Right hindlimb (tissue), 1 donor: ENCODE measurements around the gene DGKZ.

Experiments
- DNase-seq: peaks from one replicate; pipeline ENCODE4 v3.0.0-alpha.2; 2018

Gene DGKZ

DNA sequence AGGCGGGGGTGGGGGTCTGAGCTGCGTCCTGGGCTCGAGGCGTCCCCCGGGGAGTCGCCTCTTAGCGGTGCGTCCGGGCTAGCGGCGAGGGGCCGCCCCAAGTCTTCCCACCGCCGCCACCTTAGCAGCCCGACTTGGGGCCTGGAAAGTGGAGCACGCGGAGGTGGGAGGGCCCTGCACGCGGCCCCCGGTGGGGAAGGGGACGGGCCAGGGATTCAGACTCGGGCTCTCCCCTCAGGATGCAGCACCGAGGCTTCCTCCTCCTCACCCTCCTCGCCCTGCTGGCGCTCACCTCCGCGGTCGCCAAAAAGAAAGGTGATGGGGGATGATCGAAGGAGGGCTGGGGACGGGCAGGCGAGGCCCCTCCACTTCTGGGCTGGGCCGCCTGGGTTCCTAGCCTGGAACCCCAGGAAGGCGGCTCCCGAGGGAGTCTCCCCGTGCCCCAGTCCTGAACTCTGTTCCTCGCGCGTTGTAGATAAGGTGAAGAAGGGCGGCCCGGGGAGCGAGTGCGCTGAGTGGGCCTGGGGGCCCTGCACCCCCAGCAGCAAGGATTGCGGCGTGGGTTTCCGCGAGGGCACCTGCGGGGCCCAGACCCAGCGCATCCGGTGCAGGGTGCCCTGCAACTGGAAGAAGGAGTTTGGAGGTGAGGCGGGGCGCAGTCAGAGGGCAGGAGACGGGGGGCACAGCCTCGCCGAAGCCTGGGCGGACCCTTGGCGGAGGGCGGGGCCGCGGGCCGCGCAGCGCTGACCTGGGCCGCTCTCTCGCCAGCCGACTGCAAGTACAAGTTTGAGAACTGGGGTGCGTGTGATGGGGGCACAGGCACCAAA, 34.8 kb downstream of the DGKZ start:
- peak; percentile 77 for DNase-seq

DNA sequence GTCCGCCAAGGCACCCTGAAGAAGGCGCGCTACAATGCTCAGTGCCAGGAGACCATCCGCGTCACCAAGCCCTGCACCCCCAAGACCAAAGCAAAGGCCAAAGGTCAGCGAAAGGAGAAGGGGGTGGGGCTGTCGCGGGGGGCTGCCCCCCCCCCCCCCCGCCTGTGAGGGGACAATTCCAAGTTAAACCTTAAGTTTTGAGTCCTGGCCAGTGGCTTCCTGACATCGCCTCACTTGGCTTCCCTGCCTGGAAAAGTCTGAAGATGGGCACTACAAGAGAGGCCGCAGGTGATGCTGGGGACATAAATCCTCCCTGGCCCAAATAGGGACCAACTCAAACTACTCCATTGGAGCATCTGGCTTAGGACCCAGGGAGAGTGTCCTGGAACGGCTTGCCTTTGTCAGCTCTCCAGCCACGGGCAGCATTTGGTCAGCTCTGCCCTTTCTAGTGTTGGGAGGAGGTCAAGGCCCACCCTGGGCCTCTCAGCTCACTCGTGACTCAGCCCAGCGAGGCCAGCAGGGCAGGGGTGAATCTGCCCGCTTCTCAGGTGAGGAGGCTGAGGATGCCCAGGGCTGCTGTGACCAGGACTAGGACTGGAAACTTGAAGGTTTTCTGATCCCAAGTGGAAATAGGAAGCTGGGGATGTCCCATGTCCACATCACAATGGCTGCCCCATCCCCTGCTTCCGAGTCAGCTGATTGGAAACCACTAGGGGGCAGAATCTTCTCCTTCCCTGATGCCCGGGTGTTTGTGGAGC, 35.6 kb downstream of the DGKZ start:
- peak; percentile 38 for DNase-seq

DNA sequence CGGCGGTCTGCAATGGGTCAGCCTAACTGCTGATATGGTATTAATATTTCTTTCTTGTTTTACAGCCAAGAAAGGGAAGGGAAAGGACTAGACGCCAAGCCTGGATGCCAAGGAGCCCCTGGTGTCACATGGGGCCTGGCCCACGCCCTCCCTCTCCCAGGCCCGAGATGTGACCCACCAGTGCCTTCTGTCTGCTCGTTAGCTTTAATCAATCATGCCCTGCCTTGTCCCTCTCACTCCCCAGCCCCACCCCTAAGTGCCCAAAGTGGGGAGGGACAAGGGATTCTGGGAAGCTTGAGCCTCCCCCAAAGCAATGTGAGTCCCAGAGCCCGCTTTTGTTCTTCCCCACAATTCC, 36.1 kb downstream of the DGKZ start:
- no peak for DNase-seq

GRCh38 chr11:46383974-46384701, 36.9 kb downstream of the DGKZ start:
- no peak for DNase-seq

GRCh38 chr11:46385169-46386004, 38.1 kb downstream of the DGKZ start:
- no peak for DNase-seq

DNA sequence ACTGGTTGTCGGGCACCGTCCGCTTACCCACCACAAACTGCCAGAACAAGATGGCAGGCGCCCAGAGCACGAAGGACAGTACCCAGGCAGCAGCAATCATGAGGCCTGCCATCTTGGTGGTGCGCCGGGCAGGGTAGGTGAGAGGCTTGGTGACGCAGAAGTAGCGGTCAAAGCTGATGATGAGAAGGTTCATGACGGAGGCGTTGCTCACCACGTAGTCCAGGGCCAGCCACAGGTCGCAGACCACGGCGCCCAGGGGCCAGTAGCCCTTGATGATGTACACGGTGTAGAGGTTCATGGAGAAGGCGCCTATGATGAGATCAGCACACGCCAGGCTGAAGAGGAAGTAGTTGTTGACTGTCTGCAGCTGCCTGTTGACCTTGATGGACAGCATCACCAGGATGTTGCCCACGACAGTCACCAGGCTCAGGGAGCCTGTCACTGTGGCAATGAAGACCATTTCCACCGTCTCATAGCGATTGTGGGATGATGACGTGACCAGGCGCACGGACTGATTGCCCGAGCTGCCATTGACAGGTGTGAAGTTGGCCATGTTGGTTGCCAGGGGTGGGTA, 38.8 kb downstream of the DGKZ start:
- DNase-seq, result no peak

DNA sequence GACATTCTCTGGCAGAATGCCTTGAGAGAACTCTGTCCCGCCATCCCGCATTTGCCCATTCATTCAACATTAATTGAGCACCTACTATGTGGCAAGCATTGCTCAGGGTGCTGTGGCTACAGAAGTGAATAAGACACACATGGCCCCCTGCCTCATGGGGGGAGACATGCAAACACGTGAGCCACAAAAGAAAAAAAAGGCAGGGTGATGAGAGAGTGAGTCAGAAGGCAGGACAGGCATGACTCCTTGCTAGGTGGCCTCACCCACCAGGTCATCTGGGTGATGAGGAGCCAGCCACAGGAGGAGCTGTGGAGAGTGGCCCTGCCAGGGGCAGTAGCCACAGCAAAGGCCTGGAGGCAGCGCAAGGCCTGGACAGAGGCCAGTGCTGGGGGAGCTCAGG, 39.4 kb downstream of the DGKZ start:
- no peak for DNase-seq

DNA sequence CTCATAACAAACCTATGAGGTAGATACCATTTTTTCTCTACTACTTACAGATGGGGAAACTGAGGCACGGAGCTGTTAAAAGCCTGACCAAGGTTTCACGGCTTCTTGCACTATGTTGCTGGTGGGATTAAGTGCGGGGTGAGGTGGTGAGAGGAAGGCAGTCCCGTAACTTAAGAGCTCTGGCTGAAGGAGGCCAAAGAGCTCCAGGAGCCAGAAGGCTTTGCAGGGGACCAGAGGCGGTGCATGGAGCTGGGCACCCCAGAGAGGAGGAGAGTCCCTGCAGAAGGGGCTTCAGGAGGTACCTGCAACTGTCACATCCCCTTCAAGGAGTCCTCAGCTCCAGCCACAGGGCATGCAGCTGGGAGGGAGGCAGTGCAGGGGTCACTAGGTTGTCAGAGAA, 40.2 kb downstream of the DGKZ start:
- DNase-seq, result no peak

- peak; percentile 32 for DNase-seq
These were observed 40.8 kb downstream of the DGKZ start for GRCh38 chr11:46387919-46388618.

DNA sequence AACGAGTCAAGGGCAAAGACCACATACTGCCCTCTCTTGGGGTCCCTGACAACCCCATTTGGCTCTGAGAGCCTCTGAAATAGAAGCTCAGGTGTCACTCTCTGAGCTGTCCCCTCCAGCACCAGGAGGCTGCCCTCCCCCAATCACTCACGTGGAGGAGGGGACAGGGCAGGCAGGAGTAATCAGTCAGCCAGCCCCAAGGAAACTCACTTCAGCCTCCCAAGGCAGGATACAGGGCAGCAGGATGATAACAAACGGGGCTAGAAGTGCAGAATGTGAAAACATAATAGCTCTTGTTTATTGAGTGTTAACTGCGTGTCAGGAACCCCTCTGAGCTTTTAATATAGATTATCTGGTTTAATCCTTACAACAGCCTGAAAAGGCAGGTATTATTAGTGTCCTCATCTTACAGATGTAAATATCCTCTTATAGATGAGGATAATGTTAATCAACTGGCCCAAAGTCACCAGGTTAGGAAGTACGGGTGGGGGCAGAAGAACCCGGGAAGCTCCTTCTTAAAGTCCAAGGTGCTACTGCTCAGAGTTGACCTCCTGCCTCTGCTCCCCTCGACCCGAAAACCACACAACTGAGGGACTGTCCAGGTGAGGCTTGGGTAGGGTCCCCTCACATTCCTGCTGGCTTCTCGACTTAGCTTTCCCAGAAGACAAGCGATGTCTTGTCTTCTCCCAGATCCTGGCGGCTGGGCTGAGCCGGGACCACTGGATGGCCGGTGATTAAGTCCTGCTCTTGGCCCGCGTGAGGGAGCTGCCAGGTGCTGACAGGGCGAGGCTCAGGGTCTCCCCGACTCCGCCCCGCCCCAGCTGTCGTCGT, 41.6 kb downstream of the DGKZ start:
- no peak for DNase-seq

- DNase-seq, result peak; percentile 75
These were observed 42.4 kb downstream of the DGKZ start for GRCh38 chr11:46389450-46390330.

DNA sequence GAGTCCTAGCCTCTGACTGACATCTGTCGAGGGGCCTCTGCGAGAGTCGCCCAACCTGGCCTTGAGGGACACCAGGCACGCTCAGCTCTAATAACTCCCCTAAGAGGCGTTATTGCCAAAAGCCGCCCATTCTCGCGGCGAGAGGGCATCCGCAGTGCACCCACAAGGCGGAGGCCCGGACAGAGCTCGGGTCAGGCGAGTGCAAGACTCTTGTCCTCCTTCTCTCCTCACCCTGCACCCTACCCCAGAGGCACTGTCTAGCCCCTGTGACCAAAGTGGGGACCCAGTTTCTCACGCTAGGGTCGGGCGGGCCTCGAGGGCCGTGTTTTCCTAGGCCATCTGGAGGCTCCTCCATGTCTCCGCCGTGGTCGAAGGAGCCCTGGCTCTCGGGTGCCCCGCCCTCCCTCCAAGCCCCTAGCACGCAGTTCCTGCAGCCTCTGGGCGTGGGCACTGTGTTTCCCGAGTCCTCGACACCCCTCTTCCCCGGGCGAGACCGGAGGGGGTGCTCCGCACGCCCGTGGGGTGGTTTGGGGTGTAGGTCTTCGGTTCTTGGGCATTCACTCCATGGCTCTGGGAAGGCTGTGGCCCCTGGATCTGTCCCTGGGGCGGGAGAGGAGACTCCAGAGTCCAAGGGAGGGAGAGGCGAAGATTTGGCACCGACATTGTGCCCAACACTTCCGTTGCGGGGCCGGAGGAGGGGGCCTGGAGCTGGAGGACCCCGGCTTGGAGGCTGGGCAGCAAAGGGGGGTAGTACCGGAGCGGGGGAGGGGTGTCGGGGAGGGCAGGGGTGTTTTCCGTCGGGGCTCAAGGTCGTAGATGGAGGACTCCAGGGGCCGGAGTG, 43.3 kb downstream of the DGKZ start:
- DNase-seq, result no peak

DNA sequence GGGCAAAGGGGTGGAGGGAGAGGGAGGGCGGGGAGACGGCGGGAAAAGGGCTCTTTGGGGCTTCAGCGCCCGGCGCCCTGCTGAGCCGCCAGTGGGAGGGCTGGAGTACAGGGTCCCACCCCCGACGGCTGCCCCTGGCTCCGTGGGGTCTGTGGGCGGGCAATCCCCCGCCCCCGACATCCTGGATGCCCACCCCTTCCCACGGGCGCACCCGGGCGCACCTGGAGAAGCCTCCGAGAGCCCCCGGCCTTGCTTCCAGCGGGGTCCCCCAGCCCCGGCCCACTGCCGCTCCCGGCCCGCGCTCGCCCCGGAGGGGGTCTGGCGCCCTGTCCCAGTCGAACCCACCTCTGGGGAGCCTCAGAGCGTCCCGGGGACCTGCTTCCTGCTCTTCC, 43.9 kb downstream of the DGKZ start:
- DNase-seq, result peak; percentile 28

DNA sequence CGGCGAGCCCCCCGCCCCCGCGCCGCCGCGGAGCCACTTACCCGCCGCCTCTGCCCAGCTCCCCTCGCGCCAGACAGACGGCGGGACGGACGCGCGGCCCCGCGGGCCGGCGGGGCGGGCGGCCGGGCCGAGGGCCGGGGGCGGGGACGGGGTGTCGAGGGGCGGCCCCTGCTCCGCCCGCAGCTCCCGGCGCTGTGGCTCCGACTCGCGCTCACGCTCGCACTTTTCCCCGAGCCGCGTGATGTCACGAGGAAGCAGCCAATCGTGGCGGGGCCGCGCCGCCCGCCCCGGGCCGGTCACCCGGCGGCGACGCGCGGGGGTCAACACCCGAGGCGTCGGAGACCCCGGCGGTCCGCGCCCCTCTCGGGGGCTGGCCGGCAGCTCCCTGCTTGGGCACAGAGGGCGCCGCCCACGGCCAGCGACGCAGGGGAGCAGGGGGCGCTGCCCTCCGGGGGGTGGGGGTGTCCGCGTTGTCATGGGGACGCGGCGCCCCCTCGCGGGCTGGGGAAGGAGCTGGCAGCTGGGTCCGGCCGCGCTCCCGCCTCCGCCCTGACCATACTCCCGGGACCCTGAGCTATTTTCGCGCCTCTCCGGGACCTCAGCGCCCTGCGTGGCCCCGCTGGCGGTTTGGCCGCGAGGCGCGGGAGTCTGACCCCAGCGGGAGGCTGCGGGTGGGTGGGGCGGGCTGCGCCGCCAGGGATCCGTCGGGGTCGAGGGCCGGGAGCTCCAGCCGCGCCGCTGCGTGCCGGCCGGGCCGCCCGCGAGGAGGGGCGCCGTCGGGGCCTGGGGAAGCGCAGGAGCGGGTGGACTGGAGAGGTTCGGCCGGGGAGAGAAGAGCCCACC, 44.5 kb downstream of the DGKZ start, which contains the start of gene CHRM4:
Gene CHRM4 (minus strand): TSS at position 199 of the 843 bp plus-strand sequence. CDS start 5,219 bp downstream, outside the sequence.
- DNase-seq, result peak; percentile 58

- peak; percentile 89 for DNase-seq
These were observed 45.4 kb downstream of the DGKZ start for GRCh38 chr11:46392421-46393230.

- DNase-seq, result no peak
These were observed 46.0 kb downstream of the DGKZ start for GRCh38 chr11:46393231-46393616.

- no peak for DNase-seq
These were observed 46.5 kb downstream of the DGKZ start for GRCh38 chr11:46393759-46394158.
